Raji (cell line): Measurements from ENCODE around the gene MORN1.

Experiments used
- POLR2A ChIP-seq: IDR thresholded peaks from 2 replicates; pipeline ENCODE4 v1.6.1; 2011; ENCODE audit warnings: low read depth, low read length, control low read depth; ENCODE audit not compliant: insufficient read depth

The MORN1 gene

GRCh38 chr1:2428490-2428889, 37.1 kb upstream of the MORN1 start:
- no peak for TF ChIP-seq POLR2A

- TF ChIP-seq POLR2A: no peak
These were observed 36.6 kb upstream of the MORN1 start for GRCh38 chr1:2427976-2428375.

DNA sequence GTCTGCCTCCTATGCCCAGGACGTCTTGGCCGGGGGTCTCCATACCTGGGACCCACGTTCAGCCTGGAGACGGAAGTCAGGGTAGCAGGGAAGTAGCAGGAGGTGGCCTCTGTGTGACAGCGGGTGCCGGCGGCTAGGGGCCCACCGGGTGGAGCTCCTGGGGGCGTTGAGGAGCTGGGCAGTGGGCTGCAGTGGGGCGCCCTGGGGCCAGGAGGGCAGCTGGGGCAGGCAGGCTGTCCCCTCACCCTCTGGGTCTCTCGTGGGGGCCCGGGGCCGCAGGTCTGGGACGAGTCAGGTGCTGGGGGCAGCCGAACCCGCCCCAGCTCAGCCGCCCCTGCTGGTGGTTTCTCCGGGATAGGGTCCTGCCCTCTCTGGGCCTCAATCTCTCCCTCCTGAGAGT, 35.7 kb upstream of the MORN1 start:
- TF ChIP-seq POLR2A: no peak

- TF ChIP-seq POLR2A: no peak
These were observed 35.2 kb upstream of the MORN1 start for GRCh38 chr1:2426540-2426939.

- TF ChIP-seq POLR2A: no peak
These were observed 34.5 kb upstream of the MORN1 start for GRCh38 chr1:2425892-2426291.

- no peak for TF ChIP-seq POLR2A
These were observed 31.2 kb upstream of the MORN1 start for GRCh38 chr1:2422523-2422922.

DNA sequence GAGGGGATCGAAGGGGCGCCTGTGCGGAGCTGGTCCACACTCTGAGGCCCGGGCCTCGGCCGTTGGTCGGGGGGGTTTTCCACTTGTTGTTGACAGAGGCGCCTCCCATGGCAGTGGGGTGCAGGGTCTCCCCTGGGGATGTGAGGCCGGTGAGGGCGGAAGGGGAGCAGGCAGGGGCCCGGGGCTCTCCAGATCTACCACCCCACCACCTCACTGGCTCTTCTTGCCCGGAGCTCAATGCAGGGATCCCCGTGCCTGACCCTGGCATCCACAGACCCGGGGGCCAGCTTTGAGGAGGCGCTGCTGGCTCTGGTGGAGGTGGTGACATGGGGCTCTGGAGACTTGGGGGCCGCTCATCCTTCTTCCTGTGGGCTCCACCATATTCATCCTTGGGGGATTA, 28.1 kb upstream of the MORN1 start:
- no peak; the same call in 1 of the 2 replicates for TF ChIP-seq POLR2A

DNA sequence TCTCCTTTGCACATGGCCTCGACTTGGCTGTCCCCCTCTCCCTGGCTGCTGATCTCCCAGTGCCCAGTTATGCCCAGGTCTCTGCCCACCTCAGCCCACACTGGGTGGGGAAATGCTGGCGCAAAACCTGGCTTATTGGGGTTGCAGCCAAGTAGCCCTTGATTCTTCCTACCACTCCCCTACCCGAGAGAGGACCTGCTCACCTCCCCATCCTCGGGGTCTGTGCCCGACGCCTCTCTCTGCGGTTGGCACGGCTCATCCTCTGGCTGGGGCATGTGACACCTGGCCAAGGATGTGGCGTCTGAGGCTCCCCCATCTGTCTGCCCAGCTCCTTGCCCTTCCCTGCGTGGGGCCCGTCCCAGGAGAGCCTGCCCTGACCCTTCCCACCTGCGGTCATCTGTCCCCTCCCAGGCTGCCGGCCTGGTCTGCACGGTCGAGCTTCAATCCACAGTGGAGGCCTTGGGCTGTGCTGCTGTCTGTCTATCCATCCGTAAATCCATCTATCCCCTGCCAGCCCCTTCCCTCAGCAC, 27.5 kb upstream of the MORN1 start:
- no peak; the same call in 1 of the 2 replicates for TF ChIP-seq POLR2A

GRCh38 chr1:2417833-2418225, 26.5 kb upstream of the MORN1 start:
- TF ChIP-seq POLR2A: no peak

DNA sequence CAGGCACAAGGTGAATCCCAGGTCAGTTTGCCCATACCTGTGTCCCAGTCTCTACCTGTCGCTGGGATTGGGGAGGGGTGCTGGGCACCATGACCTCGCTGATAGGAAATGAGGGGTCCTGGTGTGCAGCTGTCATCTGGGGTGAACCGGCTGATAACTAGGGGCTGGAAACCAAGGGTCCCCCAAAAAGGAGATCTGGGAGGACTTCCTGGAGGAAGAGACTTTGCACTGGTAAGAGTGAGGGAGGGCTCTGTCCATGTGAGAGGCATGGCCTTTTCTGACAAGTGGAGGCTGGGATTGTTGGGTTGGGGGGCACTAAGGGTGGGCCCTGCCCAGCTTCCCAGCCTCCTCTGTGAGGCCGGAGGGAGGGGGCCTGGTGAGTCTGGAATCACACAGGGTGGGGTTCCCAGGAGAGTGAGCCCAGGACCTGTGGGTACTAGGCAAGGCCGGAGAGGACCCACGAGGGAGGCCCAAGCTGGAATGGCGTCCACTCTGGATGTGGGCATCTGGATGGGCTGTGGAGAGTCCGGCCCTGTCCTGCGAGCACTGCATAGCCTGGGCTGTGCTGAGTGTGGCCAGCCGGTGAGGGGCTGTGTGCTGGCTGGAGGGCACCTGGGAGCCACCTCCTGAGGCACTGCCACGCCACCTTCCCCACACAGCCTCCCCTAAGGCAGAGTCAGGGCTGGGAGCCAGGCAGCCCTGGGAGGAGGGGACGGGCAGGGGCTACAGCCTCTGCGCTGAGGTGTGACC, 25.9 kb upstream of the MORN1 start:
- no peak; the same call in 1 of the 2 replicates for TF ChIP-seq POLR2A

GRCh38 chr1:2416403-2416802, 25.0 kb upstream of the MORN1 start:
- TF ChIP-seq POLR2A: peak; percentile 42

- TF ChIP-seq POLR2A: no peak
These were observed 24.5 kb upstream of the MORN1 start for GRCh38 chr1:2415801-2416208.

GRCh38 chr1:2415337-2415736, 24.0 kb upstream of the MORN1 start:
- TF ChIP-seq POLR2A: no peak

- peak; percentile 67; the same call in 1 of the 2 replicates for TF ChIP-seq POLR2A
These were observed 23.1 kb upstream of the MORN1 start for GRCh38 chr1:2414297-2414958.

DNA sequence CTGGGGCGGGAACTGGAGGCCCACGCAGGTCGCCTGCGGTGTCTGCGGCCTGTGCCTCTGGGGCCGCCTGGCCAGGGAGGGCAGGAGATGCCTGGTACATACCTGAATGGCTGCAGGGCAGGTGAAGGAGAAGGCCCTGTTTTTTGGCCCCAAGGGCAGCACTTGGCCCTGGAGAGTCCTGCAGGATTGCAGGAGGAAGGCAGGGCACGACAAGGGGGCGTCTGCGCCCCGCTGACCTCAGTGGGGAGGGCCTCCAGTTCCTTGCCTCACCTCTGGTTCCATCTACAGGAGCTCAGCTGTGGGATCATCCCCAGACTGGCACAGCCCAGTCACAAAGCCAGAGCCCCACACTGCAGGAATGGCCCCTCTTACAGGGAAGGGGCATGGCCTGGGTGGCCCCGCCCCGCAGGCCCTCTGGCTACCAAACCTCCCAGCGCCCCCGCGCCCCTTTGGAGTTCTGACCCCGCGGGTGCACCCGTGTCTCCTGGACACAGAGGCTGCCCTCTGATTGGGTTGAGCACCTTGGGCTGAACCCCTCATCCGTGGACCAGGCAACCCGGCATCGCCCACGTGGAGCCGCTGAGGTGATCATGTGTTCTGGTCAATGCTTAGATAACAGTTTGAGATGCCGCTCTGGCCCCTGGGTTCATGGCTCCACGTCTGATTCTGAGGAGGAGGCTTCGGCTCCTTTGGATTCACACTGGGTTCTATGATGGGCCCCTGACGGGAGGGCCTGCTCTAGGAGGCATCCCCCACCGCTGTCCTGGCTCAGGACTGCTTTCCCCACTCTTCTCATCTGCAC, 22.3 kb upstream of the MORN1 start:
- peak; percentile 65 for TF ChIP-seq POLR2A
